Left ventricle myocardium superior (tissue), 1 donor: ENCODE data around the gene MRPL39. TPM values are rescaled to one million over a fixed set of nuclear protein-coding genes. Genes with fewer than 3 reads are reported as not detected.
"Not testable (repeated sequence)": the region's sequence is repeated elsewhere in the genome, so short reads cannot be mapped to it uniquely, and the experiment has no call there.

Source experiments
- ATAC-seq: fragments of 200-7000 bp; cut with Tn5 transposase; one replicate; pipeline ENCODE4 v1.9.1; 2020; ENCODE audit warnings: mild to moderate bottlenecking, moderate library complexity
- DNase-seq: peaks from one replicate; pipeline ENCODE4 v3.0.0-alpha.2; 2020
- intact Hi-C: fragments of 100-400 bp; cut with micrococcal nuclease; formaldehyde crosslinking; loops from one replicate; pipeline ENCODE4 v1.11.0; 2022
- long read RNA-seq: library from polyadenylated mRNA; unstranded; transcript quantifications from one replicate; pipeline ENCODE4 v2.0.0, GENCODE V29; 2021
- total RNA-seq: library from RNA; stranded (reverse); fragmentation: NEBNext Ultra II Directional; extraction: Animal tissue kit (Norgen Biotek cat#: 25700); gene quantifications from one replicate; pipeline ENCODE4 v1.2.1, GENCODE V29; 2021
- donor health status: DM: no; HTN: yes; CAD: no; lungs with severe emphysema.

The MRPL39 gene
- 61.3 TPM for total RNA-seq
- long read RNA-seq, transcript MRPL39-202 (10 exons, 1,110 nt), result major isoform, 76 of 90 reads
- long read RNA-seq, partial matches to known transcripts, result 10 of 90 reads
- long read RNA-seq, other reads (novel, unspliced or antisense), result 4 of 90 reads

DNA sequence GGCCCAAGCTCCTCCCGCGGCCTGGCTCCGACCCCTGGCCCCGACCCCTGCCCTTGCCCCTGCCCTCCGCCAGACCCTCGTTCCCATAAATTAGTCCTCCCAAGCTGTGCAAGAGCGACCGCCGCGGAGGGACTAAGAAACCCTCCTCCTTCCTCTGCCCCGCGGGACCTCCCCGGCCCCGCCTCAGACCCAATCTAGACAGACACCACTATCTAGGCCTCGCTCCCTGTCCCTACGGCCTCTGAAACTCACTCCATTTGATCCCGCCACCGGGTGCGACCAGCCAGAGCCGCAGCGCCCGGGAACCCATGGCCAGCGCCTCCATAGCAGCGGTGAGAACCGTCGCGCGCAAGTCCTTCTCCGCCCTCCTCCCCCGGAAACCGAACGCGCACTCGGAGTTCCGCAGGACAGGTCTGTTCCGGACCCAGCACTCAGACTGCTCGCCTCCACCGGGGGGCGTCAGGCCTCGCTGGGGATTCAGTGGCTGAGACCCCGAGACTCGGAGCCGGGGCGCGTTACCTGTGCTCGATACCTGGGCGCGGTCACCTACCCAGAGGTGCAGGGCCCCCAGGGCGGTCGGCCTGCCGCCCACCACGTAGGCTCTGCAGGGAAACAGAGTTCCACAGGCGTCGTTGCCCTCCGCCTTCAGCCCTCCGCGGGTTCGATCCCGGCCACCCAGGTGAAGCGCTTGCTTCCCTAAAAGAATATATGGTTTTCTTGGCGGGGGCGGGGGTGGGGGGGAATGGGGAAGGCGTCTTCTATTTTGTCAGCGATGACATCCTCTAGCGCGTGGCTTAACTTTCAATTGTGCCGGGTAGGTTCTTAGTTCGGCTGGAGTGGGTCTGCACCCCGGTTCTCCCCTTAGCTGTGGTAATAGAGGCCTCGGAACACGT, at the start of gene MRPL39:
Gene MRPL39 (minus strand): TSS at position 331 of the 893 bp plus-strand sequence. CDS start 6 bp downstream, at position 325.
- ATAC-seq (peak; percentile 99), DNase-seq (peak; percentile 90)
- intact Hi-C loops, result loop anchor here (2.0 to 5.0 kb wide), 2 partner anchors 101 to 195 kb away; no protein-coding TSS in a partner anchor

DNA sequence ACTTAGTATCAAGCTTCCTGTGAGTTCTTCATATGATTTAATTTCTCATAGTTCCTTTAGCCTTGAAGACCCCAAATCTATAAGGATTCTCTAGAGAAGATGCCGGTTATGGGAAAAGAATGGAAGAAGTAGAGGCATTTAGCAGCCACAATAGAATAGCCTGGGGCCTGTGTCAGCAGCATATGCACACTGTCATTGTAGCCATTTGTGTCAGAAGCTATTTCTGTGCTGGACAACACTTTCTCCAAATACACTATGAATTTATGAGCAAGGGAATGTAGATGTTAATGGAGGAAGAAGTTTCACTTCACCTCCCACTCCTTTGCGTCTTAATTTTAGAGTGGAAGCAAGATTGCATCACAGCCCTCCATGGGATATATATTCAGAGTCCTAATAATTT, 49.1 kb upstream of the MRPL39 start:
- intact Hi-C loops, result no loop called here
- no peak for ATAC-seq
- DNase-seq, result no peak

DNA sequence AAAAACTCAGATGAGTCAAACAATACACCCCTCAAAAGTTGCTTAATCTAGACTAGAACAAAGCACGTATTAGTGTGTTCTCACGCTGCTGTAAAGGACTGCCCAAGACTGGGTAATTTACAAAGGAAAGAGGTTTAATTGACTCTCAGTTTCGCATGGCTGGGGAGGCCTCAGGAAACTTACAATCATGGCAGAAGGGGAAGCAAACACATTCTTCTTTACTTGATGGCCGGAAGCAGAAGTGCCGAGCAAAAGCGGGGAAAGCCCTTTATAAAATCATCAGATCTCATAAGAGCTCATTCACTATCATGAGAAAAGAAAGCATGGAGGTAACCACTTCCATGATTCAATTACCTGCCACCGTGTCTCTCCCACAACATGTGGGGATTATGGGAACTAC, 41.9 kb upstream of the MRPL39 start:
- ATAC-seq (no peak), DNase-seq (no peak)
- intact Hi-C loops, result no loop called here

DNA sequence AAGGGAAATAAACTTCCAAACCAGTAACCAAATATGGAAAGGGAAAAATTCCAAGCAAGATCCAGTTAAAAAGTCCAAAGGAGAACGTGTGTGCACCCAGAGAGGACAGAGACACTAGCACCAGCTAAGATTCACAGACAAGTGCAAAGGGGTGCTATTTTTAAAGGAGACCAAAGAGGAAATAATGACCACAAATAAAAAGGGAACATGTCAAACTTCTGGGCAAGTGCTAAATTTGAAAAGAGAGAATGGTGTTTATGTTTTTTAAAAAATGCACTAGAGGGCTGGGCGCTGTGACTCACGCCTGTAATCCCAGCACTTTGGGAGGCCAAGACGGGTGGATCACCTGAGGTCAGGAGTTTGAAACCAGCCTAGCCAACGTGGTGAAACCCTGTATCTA, 40.4 kb upstream of the MRPL39 start:
- no peak for DNase-seq
- no peak for ATAC-seq
- intact Hi-C loops, result no loop called here

DNA sequence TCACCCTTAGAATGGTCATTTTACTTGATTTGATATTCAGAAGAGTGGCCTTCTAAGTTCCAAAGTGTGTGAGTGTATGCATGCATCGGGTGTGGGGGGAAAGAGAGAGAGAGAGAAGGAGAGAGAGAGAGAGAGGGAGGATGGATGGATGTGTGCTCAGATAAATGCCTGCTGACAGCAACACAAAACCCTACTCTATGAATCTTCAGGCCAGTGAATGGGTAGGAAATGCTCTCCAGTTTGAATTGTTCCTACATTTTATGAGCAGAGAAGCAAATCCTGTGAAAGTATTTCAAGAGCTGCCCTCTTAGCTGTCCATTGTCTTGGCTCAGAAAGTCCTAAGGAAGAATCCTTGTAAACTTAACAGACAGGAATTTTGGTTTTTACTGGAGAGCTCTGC, 39.2 kb upstream of the MRPL39 start:
- DNase-seq (no peak), ATAC-seq (no peak)
- intact Hi-C loops, result no loop called here

DNA sequence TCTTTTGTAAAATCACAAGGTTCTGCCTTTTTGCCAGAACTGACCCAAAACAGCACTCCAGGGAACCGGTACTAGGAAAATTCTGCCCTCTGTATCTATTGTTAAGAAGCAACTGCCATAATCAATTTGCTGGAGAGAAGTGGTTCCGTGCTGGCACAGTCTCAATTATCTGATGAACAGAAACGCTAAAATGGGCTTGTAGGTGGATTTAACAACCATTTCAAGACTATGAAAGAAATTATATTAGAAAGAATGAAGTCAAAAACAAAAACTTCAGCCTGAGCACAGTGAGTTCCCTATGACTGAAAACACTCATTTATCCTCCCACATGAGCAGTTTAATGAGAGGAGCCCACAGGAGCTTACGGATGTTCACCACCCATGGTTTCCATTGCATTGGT, 36.2 kb upstream of the MRPL39 start:
- intact Hi-C loops, result no loop called here
- no peak for ATAC-seq

DNA sequence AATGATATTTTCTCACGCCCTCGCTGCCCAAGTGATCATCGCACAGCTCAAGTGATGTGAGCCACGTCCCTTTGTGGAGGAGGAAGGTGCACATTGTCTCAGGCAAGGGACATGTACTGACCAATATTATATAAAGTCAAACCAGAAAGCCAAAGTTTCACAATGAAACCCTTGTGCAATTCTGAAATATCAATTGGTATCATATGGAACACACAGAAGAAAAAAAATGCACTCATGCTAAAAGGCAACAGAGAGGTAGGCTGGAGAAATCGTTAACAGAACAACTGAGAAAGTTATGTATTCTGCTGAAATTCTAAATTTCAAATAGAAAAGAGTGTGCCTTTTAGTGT, 33.6 kb upstream of the MRPL39 start:
- ATAC-seq, result no peak
- DNase-seq, result no peak
- intact Hi-C loops, result no loop called here

More for the DNA sequence above, 36.2 kb upstream of the MRPL39 start:
- DNase-seq, result no peak

DNA sequence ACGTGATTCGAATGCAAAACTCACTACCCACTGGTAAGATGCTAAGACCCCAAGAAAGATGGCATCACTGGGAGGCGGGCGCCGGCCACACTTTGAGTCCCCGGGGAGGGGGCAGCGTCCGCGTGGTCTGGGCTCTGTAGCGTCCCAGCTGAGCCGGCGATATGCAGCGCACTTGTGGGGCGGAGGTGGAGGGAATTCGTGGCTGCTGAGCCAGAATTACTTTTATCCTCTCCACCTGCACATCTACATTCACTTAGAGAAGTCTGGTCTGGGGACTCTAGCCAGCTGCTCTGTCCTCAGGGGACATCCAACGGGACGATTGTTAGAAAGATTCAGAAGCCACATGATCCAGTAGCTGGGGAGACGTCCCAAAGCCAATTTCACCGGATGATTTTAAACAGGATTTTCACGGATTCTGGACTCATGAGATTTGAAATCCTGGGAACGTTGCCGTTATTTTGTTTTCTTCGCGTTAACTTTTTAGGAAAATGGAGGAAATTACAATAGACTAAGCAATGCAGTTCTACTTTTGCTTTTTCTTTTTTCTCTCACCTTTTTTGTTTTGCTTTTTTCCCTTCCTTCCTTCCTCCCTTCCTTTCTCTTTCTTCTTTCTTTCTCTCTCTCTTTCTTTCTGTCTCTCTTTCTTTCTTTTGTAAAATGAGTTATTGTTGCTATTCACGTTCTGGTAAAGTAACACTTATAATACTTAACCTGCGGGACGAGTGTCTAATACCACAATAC, 33.1 kb upstream of the MRPL39 start:
- DNase-seq, result peak; percentile 62
- peak; percentile 61 for ATAC-seq
- intact Hi-C loops, result no loop called here

DNA sequence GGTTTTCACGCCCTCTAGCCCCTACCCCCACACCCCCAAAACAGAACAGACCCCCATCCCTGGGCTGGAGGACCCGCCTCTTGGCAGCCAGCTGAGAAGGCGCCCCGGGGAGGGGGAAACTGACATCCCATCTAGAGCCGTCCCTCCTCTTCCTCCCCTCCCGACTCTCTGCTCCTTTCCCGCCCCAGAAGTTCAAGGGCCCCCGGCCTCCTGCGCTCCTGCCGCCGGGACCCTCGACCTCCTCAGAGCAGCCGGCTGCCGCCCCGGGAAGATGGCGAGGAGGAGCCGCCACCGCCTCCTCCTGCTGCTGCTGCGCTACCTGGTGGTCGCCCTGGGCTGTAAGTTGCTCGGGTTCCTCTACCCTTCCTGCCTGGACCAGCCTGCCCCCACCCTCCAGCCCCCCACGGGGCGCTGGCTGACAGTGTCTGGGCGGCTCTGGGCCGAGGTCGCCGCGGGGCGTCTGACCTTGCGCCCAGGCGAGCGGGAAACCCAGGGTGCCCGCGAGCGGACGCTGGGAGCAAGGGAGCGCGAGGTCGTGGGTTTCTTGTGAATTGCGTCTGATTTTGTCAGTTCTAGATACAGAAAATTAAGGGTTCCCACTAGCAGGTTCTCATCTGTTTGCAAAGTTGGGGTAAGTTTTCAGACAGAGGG, 32.4 kb upstream of the MRPL39 start:
- DNase-seq (peak; percentile 76), ATAC-seq (peak; percentile 89)
- intact Hi-C loops, result no loop called here

DNA sequence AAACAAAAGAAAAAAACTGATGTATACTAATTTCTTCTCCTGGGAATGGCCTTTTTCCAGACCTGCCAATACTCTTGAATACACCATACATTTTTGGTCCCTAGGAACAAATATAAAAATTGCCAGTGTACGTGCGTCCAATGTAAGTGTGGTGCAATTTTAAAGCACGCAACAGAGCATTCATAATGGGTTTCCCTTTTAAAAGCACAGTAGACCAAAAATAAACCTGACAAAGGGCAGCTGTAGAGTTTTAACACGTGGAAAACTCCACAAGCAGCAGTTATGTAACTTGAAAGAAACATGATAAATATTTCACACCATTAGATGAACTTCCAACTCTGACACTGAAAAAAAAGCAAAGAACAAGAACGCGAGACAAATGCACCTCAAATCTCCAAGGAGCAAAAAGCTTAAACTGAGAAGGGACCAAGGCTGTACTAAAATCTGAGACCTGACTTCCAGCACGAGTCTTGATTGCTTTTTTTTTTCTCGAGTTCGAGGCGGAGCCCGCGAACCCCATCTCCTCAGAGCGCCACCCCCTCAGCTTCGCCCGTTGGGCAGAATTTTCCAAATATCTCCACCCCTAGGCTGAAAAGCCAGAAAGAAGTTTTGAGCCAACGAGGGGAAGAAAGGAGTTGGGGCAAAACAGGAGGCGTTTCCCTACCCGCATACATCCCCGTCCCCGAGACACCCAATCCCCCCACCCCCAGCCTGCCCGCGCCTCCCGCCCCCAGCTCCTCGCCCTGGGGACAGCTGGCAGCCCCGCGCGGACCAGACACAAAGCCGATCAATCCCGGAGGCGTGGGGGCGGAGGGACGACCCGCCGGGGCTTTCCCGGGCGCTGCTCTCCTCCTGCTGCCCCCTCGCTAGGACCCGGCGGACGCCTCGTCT, 31.6 kb upstream of the MRPL39 start, which contains the start of gene JAM2:
Gene JAM2 (plus strand): TSS at position 599 of the 891 bp plus-strand sequence. CDS start 564 bp downstream, outside the sequence.
- intact Hi-C loops, result no loop called here
- ATAC-seq, result peak; percentile 71

DNA sequence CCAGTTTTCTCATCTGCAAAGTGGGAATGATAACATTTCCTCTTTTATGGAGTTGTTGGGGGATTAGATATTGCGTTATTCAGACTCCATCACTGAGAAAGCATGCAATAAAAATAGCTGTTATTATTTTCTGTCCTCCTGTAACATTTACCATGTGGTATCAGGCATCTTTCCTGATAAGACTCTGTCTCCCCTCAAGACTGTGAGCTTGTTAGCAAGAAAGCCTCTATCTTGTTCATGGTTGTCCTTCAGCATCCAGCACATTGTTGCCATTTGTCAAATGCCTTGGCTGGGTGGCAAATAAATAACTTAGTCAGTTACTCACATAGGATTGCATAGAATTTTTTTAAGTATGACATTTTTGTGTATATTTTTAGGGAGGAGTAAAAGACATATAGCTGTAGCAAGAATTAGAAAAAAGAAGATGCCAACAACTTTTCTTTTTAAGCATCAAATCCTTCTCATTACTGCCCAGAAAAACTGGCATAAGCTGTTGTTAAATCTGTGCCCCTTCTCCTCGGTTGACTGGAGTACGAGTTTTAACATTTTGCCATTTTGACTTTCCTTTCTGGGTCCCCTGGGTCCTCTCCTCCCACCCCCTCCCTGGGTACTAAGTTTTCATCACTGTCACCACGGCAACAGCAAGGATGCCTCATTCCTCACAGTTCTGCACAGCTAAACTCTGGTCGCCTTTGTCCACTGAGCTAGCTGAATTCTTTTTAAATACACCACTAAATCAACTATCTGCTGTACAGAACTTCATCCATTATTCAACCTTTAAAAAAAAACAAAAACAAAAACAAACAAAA, 30.8 kb upstream of the MRPL39 start:
- intact Hi-C loops, result no loop called here
- DNase-seq (no peak), ATAC-seq (no peak)

More for the DNA sequence above, 31.6 kb upstream of the MRPL39 start, which contains the start of gene JAM2:
- peak; percentile 69 for DNase-seq

DNA sequence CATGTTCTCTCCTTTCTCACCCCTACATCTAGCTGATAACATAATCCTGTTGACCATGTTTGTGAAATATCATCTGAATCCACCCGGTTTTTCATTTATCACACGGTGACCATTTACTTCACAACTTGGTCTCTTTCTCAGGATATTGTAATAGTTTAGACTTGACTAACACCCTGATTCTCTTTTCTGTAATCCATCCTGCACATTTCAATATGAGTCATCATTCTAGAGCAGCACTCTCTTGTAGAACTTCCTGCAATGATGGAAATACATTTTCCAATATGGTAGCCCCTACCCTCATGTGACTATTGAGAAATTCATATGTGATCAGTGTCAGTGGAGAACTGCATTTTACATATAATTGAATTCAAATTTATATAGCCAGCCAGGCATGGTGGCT, 29.4 kb upstream of the MRPL39 start:
- no peak for DNase-seq
- no peak for ATAC-seq
- intact Hi-C loops, result no loop called here

DNA sequence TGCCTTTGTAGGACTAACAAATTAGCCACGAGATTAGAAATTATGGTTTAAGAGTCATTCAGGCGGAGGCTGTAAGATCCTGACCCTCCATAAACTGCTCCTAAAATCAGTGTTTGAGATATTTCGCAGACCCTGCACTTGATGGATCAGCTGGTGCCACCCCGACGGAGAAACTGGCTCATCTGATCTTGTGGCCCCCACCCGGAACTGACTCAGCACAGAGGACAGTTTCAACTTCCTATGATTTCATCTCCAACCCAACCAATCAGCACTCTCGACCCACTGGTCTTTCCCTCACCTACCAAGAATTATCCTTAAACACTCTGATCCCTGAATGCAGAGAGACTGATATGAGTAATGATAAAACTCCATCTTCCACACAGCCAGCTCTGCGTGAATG, 28.0 kb upstream of the MRPL39 start:
- intact Hi-C loops, result no loop called here
- no peak for ATAC-seq
- DNase-seq, result no peak

DNA sequence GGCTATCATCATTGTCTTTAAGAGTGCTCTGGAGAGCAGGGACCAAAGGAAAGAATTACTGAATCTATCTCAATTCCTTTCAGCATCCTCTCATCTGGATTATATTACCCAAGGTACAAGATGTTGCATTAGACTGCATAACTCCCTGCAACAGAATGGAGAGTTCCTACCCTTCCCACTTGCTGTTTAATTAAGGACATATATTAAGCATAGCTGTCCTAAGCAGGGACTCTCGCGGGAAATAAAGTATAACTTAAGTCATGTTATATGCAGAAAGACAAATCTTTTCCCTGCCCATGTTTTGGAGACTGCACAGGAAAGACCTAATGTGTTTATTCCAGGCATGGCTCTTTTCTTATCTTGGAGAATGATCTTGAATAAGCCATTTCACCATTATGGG, 25.0 kb upstream of the MRPL39 start:
- ATAC-seq (no peak), DNase-seq (no peak)
- intact Hi-C loops, result no loop called here

DNA sequence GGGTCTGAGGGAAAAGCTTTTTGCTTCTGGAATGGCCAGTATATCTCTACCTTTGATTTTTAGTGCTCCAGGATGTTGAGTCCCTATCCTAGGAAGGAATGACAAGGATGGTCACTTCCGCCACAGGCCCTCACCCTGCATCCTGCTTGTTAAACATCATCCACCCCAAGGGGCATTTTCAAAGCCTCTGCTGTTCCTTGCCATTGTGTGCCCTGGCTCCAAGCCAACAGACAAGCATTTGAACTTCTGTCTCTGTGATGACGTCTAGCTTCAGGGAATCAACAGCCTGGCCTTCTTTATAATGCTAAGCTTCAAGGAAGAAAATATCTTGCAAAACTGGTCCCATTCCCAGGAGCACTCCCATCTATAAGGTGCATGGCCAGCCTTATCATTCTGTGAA, 19.5 kb upstream of the MRPL39 start:
- intact Hi-C loops, result no loop called here
- ATAC-seq (peak; percentile 28), DNase-seq (peak; percentile 40)

DNA sequence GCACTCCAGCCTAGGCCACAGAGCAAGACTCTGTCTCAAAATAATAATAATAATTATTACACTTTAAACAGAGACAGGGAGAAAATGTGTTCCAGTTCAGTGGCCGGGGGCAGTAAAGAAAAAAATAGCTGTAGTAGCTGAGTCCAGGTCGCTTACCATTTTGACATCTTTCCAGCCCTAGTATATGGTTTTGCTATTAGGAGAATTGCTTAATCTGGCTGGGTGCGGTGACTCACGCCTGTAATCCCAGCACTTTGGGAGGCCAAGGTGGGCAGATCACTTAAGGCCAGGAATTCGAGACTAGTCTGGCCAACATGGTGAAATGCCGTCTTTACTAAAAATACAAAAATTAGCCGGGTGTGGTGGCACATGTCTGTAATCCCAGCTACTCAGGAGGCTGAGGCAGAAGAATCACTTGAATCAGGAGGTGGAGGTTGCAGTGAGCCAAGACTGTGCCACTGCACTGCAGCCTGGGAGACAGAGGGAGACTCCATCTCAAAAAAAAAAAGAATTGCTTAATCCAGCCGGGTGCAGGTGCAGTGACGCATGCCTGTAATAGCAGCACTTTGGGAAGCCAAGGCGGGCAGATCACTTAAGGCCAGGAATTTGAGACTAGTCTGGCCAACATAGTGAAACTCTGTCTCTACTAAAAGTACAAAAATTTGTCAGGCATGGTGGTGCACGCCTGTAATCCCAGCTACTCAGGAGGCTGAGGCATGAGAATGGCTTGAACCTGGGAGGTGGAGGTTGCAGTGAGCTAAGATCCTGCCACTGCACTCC, 18.7 kb upstream of the MRPL39 start:
- intact Hi-C loops, DNase-seq, ATAC-seq: not testable (repeated sequence)

DNA sequence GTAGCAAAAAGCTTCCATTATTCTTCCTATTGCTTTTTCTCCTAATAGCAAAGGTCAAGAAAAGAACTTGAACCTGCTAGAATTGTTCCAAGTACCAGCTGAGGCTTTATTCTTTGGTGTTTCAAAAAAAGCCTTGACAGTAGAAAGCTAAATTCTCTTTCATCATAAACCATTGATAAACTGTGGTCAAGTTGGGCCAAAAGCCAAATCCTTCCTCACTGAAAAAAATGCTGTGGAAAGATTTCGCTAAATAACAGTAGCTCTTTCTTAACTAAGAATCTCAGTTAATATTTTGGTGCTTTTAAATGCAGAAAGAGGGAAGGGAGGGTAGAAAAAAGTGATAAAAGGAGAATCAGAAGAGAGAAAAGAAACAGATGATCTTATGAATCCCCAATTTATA, 17.8 kb upstream of the MRPL39 start:
- ATAC-seq (no peak), DNase-seq (no peak)
- intact Hi-C loops, result no loop called here
